GM10266 (cell line): ENCODE data around the gene DDB1.

Source experiments
- DNase-seq: peaks from one replicate; pipeline ENCODE4 v3.0.0; 2012; ENCODE audit errors: extremely low spot score
- TF ChIP-seq, protein P1 (sequence below): IDR thresholded peaks from 2 replicates; pipeline ENCODE4 v1.5.1; 2012; ENCODE audit warnings: mild to moderate bottlenecking, low read depth; ENCODE audit not compliant: control insufficient read depth, insufficient read depth; ENCODE audit errors: missing control alignments

Gene DDB1

DNA sequence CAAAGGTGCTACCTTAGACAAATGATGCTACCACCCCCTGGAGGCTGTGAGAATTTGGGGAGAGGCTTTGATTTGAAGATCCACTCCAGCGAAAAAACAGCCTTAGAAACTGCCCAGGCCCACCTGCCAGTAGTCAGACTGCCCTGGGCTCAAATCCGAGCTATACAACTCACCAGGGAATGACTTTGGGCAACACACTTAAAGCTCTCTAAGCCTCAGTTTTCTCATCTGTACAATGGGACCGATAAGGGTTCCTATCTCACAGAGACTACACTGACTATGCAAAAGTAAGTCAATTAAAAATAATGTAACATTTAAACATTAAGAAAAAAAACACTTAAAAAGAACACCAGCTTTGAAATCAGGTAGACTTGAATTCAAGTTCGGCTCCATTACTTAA is 57.7 kb downstream of the DDB1 start:
- TF ChIP-seq, protein P1, sequence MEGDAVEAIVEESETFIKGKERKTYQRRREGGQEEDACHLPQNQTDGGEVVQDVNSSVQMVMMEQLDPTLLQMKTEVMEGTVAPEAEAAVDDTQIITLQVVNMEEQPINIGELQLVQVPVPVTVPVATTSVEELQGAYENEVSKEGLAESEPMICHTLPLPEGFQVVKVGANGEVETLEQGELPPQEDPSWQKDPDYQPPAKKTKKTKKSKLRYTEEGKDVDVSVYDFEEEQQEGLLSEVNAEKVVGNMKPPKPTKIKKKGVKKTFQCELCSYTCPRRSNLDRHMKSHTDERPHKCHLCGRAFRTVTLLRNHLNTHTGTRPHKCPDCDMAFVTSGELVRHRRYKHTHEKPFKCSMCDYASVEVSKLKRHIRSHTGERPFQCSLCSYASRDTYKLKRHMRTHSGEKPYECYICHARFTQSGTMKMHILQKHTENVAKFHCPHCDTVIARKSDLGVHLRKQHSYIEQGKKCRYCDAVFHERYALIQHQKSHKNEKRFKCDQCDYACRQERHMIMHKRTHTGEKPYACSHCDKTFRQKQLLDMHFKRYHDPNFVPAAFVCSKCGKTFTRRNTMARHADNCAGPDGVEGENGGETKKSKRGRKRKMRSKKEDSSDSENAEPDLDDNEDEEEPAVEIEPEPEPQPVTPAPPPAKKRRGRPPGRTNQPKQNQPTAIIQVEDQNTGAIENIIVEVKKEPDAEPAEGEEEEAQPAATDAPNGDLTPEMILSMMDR = no peak
- DNase-seq = no peak

DNA sequence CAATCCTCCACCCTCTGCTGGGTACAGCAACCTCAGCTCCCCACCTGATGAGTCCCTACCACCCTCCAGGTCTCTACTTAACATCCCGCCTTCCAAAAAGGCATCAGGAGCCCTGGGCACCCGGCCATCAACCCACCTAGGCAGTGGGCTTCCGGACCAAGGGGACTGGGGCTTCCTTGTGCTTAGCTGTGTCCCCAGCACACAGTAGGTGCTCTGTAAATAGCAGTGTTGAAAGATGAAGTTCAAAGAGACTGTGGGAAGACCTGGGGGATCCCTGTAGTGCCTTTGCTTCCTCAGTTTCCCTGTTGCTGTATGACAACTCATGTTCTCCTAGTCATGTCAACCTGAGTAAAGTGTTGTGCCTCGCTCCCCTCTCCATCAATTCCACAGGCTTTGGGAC is 58.8 kb downstream of the DDB1 start:
- TF ChIP-seq, protein P1 = no peak
- DNase-seq = no peak

DNA sequence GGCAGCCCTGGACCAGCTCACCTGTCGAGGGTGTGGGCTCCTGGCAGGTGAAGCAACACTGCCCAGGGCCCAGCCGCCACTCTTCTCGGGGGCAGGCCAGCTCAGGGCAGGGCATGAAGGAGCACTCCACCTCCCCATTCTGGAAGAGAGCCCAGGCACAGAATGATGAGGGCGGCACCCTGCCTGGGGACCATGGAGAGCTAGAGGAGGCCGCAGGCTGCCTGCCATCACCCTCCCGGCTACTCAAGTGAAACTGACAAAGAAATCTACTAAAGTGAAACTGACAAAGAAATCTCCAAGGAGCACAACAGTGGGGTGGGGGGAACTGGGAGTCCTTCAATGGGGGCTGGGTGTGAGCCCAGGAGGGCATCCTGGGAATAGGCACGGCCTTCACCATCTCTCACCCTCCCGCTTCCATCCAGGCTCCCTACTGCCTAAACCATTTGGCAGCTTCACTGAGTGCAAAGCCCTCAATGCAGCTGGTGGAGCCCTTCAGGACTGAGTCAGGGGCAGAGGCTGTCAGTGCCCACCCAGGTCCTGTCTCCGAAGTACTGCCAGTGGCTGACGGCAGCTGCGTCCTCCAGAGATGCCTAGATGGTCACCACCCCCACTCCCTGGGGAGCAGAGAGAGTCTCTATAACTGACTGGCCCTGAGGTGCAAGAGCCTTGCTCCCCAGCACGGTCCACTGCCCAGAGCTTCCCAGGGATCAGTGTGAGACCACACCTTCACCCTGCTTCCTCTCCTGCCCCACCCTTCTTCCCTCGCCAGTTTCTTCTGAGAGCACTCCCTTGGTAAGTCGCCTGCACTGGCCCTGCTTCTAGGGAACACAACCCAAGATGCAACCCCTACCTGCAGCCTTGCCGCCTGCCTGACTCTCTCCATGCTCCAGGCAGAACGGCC is 59.5 kb downstream of the DDB1 start:
- TF ChIP-seq, protein P1 = no peak

DNA sequence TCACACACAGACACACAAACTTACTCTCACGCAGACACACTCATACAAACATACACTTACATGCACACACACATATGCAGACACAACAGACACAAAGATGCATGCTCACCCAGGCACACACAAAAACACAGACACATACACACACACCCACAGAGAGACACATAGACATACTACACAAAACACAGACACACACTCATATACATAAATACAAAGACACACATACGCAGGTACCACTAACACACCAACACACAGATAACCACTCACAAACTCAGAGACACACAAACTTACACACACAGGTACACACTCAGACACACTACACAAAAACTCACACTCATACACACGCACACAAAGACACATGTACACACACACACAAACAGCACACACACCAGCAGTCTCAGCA is 60.2 kb downstream of the DDB1 start:
- no peak for DNase-seq
- TF ChIP-seq, protein P1 = no peak

More for the DNA sequence above, 59.5 kb downstream of the DDB1 start:
- no peak for DNase-seq

DNA sequence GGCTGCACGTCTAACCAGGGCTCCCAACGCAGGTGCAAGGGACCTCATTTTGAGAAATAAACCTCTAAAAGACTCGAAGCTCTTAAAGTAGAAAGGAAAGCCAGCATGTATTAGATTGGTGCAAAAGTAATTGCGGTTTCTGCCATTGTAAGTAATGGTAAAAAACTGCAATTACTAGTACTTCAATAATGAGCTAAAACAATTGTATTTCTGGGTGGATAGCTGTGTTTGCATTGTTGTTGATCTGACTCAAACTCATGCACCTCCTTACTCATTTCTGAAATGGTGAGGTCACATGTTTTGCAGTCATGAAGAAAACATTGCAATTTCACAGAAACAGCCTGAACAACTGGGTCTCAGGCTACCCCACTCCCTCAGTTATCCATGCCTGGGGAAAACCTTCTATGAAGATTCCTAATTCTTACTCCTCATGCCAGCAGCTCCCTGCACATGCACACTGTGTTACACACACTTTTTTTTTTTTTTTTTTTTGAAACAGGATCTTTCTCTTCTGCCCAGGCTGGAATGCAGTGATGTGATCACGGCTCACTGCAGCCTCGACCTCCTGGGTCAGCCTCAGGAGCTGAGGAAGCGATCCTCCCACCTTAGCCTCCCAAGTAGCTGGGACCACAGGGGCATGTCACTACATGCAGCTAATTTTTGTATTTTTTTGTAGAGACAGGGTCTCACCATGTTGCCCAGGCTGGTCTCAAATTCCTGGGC is 62.4 kb downstream of the DDB1 start:
- DNase-seq = peak; percentile 52
- TF ChIP-seq, protein P1 = no peak

DNA sequence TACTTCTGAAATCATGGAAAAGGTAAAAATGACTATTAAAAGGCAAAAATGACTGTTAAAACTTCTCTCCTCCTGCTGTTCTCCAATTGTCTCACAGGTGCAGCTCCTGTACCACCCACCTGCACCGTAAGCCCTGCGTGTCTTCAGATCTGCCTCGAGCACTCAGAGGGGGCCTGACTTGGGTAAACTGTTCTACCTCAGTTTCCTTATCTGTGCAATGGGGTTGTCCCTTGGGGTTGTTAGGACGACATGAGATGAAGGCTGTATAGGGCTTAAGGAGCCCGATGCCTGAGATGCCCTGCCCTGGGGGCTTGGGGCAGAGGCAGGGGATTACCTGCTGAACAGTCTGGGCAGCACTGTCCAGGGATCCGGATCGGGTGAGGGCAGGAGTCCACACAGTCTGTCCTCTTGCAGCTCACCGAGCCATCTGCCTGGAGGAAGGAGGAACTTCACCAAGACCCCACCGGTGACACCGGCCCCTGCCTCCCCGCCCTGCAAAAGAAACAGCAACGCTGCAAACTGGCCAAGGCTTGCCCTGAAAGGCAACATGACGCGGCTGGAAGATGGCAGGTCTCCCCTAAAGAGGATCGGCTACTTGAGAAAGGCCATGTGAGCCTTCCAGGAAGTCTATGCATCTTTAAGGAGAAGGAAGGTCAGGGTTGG is 64.2 kb downstream of the DDB1 start:
- TF ChIP-seq, protein P1 = no peak
- no peak for DNase-seq
